Inferior parietal cortex (tissue), 1 donor: ENCODE results near the gene BDNF.

Source experiments
- DNase-seq: peaks from one replicate; pipeline ENCODE4 v3.0.0-alpha.2; 2016; ENCODE audit errors: extremely low spot score

BDNF gene

GRCh38 chr11:27705873-27706820 is 5.9 kb upstream of the BDNF start:
- DNase-seq, result no peak

GRCh38 chr11:27703481-27703880 is 3.2 kb upstream of the BDNF start:
- DNase-seq, result no peak

- DNase-seq, result no peak
Observed at GRCh38 chr11:27702811-27703210, 2.6 kb upstream of the BDNF start.

GRCh38 chr11:27701355-27702105 is 1.3 kb upstream of the BDNF start:
- DNase-seq, result no peak

- DNase-seq, result no peak
Observed at GRCh38 chr11:27699926-27700350, 317 bp downstream of the BDNF start.

- no peak for DNase-seq
Observed at GRCh38 chr11:27699242-27699925, 871 bp downstream of the BDNF start.

GRCh38 chr11:27698872-27699241 is 1.4 kb downstream of the BDNF start:
- no peak for DNase-seq

- DNase-seq, result no peak
Observed at GRCh38 chr11:27697679-27698275, 2.5 kb downstream of the BDNF start.

GRCh38 chr11:27696961-27697360 is 3.3 kb downstream of the BDNF start:
- no peak for DNase-seq

GRCh38 chr11:27696115-27696514 is 4.1 kb downstream of the BDNF start:
- no peak for DNase-seq

GRCh38 chr11:27694992-27695391 is 5.3 kb downstream of the BDNF start:
- no peak for DNase-seq

GRCh38 chr11:27693398-27693797 is 6.9 kb downstream of the BDNF start:
- no peak for DNase-seq

GRCh38 chr11:27692781-27693180 is 7.5 kb downstream of the BDNF start:
- no peak for DNase-seq

GRCh38 chr11:27688076-27688475 is 12.2 kb downstream of the BDNF start:
- no peak for DNase-seq

GRCh38 chr11:27681664-27682063 is 18.6 kb downstream of the BDNF start:
- no peak for DNase-seq

- DNase-seq, result no peak
Observed at GRCh38 chr11:27679136-27680015, 20.9 kb downstream of the BDNF start.

GRCh38 chr11:27678242-27678641 is 22.0 kb downstream of the BDNF start:
- DNase-seq, result no peak

- DNase-seq, result no peak
Observed at GRCh38 chr11:27677108-27677507, 23.1 kb downstream of the BDNF start.

- no peak for DNase-seq
Observed at GRCh38 chr11:27673979-27674663, 26.1 kb downstream of the BDNF start.

GRCh38 chr11:27672836-27673464 is 27.3 kb downstream of the BDNF start:
- no peak for DNase-seq
